ENCODE results near the gene ACADM. TPM values are rescaled to one million over a fixed set of nuclear protein-coding genes. Genes with fewer than 3 reads are reported as not detected.
"Not testable (repeated sequence)": the region's sequence is repeated elsewhere in the genome, so short reads cannot be mapped to it uniquely, and the experiment has no call there.

ACADM gene
- total and polyA plus RNA-seq, 2 experiments from 2014 or later, result 37.7 to 52.8 TPM

GRCh38 chr1:75677964-75678363, 46.5 kb upstream of the ACADM start:
- Mint-ChIP-seq H3K4me3 (peak overlapping the region; percentile 30; the same call in 2 of the 3 replicates), H3K9me3 (peaks cover 13% of the 10 kb centered on the region), H3K4me1 (peaks cover 10% of the 10 kb centered on the region)
- H4K20me1 ChIP-seq (replicated peaks; ENCODE audit: insufficient read depth); H3K27ac ChIP-seq (ENCODE audit: low read depth); H3K36me3 Mint-ChIP-seq (ENCODE audit: low read depth); H3K36me3 ChIP-seq (ENCODE audit: insufficient read depth); H3K4me3 ChIP-seq; H2AFZ ChIP-seq; H3K79me2 ChIP-seq (replicated peaks; ENCODE audit: insufficient read depth); H3K4me1 ChIP-seq (ENCODE audit: insufficient read depth); ATAC-seq; H3K27me3 ChIP-seq (ENCODE audit: insufficient read depth); H3K27me3 Mint-ChIP-seq (ENCODE audit: insufficient read depth, low read depth, poor library complexity); H3F3A ChIP-seq (replicated peaks; ENCODE audit: low read depth); H3K27ac Mint-ChIP-seq: not testable (repeated sequence)
- Histone ChIP-seq H3K4me2 (peak overlapping the region; percentile 7; the same call in 1 of the 2 replicates), H3K9me2 (ENCODE audit: insufficient read depth) (peaks cover 13% of the 10 kb centered on the region)
- peak; percentile 4 for DNase-seq (ENCODE audit: low spot score)

- no peaks in the 10 kb centered on the region for H3K4me1 ChIP-seq (ENCODE audit: insufficient read depth)
- H3K27ac Mint-ChIP-seq, result no peak overlapping the region
- no peak overlapping the region for H3K4me3 Mint-ChIP-seq
- no peaks in the 10 kb centered on the region for H3K36me3 ChIP-seq (ENCODE audit: insufficient read depth)
- no peak overlapping the region for H3K27ac ChIP-seq (ENCODE audit: low read depth)
- H3K4me2 ChIP-seq, result no peak overlapping the region
- DNase-seq (ENCODE audit: low spot score) (no peak), ATAC-seq (no peak)
- peaks cover 25% of the 10 kb centered on the region for H3K9me2 ChIP-seq (ENCODE audit: insufficient read depth)
- H3K4me3 ChIP-seq, result no peak overlapping the region
- H4K20me1 ChIP-seq (replicated peaks; ENCODE audit: insufficient read depth), result no peaks in the 10 kb centered on the region
- H3K9me3 Mint-ChIP-seq, result no peaks in the 10 kb centered on the region; the same call in 2 of the 3 replicates
- no peaks in the 10 kb centered on the region for H3K79me2 ChIP-seq (replicated peaks; ENCODE audit: insufficient read depth)
- H2AFZ ChIP-seq, result no peak overlapping the region
- no peaks in the 10 kb centered on the region for H3F3A ChIP-seq (replicated peaks; ENCODE audit: low read depth)
- no peaks in the 10 kb centered on the region for H3K27me3 ChIP-seq (ENCODE audit: insufficient read depth)
- peaks cover 2% of the 10 kb centered on the region for H3K27me3 Mint-ChIP-seq (ENCODE audit: insufficient read depth, low read depth, poor library complexity)
- H3K4me1 Mint-ChIP-seq, result no peaks in the 10 kb centered on the region
- H3K36me3 Mint-ChIP-seq (ENCODE audit: low read depth), result no peaks in the 10 kb centered on the region
- no peak for TF ChIP-seq REST (IDR thresholded peaks at IDR 0.05; ENCODE audit: unreplicated experiment)
- TF ChIP-seq ZNF331 (CRISPR knock-in tag; IDR thresholded peaks at IDR 0.05; ENCODE audit: low read depth), result no peak
- no peak for TF ChIP-seq ETS1 (IDR thresholded peaks at IDR 0.05)
- no peak for TF ChIP-seq CTCF (conservative IDR thresholded peaks at IDR 0.05; ENCODE audit: low read depth in 2 of 2)
- TF ChIP-seq ZNF114 (CRISPR knock-in tag; IDR thresholded peaks at IDR 0.05), result no peak
- no peak for TF ChIP-seq EZH2phosphoT487 (IDR thresholded peaks at IDR 0.05; ENCODE audit: unreplicated experiment)
- TF ChIP-seq POLR2AphosphoS5 (IDR thresholded peaks at IDR 0.05; ENCODE audit: low read depth), result no peak
- no peak for TF ChIP-seq CREB1 (CRISPR knock-in tag; IDR thresholded peaks at IDR 0.05; ENCODE audit: low read depth)
- TF ChIP-seq JUNB (IDR thresholded peaks at IDR 0.05; ENCODE audit: unreplicated experiment), result no peak
- TF ChIP-seq STAT1 (IDR thresholded peaks at IDR 0.05; ENCODE audit: unreplicated experiment), result no peak
Observed at GRCh38 chr1:75690547-75690946, 34.0 kb upstream of the ACADM start.
